PC-3 (cell line): ENCODE measurements around the gene SON. TPM values are rescaled to one million over a fixed set of nuclear protein-coding genes. Genes with fewer than 3 reads are reported as not detected.

Experiments
- ATAC-seq: fragments of 200-7000 bp; cut with Tn5 transposase; 2 replicates; pipeline ENCODE4 v1.9.1; 2020; ENCODE audit warnings: mild to moderate bottlenecking, moderate library complexity
- BruUV-seq: library from RNA; stranded (reverse); fragments of 400-500 nt; replicated peaks from 2 replicates; lab custom pipeline; 2021; lab: Mats Ljungman, UMichigan
- CTCF ChIA-PET: fragments of 300-600 bp; sonication (Branson Sonifier 250); formaldehyde crosslinking; loops from one replicate; lab custom pipeline; 2022; ENCODE audit warnings: antibody characterized with exemption; lab: Charles Lee
- POLR2A ChIA-PET: fragments of 300-600 bp; sonication (Branson Sonifier 250); formaldehyde crosslinking; loops from one replicate; lab custom pipeline; 2022; ENCODE audit warnings: antibody characterized with exemption; ENCODE audit not compliant: unreplicated experiment; lab: Charles Lee
- DNase-seq: peaks from one replicate; pipeline ENCODE4 v3.0.0-alpha.2; 2015
- H2AFZ ChIP-seq: fragments of 300-600 bp; sonication (generic); 2 replicates; pipeline ENCODE4 v1.6.0; 2016; ENCODE audit warnings: antibody characterized with exemption, low read length
- H3F3A ChIP-seq: fragments of 300-600 bp; sonication (generic); one replicate; pipeline ENCODE4 v1.6.0; 2017; ENCODE audit warnings: antibody characterized with exemption, low read length, control low read depth, mild to moderate bottlenecking; ENCODE audit not compliant: unreplicated experiment
- H3K27ac ChIP-seq: fragments of 300-600 bp; sonication (generic); 2 replicates; pipeline ENCODE4 v1.5.1; 2016; ENCODE audit warnings: mild to moderate bottlenecking, low read length
- H3K27me3 ChIP-seq: fragments of 300-600 bp; sonication (generic); 2 replicates; pipeline ENCODE4 v1.6.1; 2016; ENCODE audit warnings: low read length, mixed read lengths
- H3K36me3 ChIP-seq: fragments of 300-600 bp; sonication (generic); 2 replicates; pipeline ENCODE4 v1.6.1; 2016; ENCODE audit warnings: low read depth, mixed run types, low read length, mixed read lengths
- H3K4me1 ChIP-seq: fragments of 300-600 bp; sonication (generic); 2 replicates; pipeline ENCODE4 v1.5.1; 2016; ENCODE audit warnings: low read length; ENCODE audit not compliant: insufficient read depth
- H3K4me2 ChIP-seq: fragments of 300-600 bp; sonication (generic); 2 replicates; pipeline ENCODE4 v1.6.0; 2016; ENCODE audit warnings: low read length
- H3K4me3 ChIP-seq: fragments of 300-600 bp; sonication (generic); 2 replicates; pipeline ENCODE4 v1.5.1; 2016; ENCODE audit warnings: mild to moderate bottlenecking, low read length, mixed read lengths
- H3K79me2 ChIP-seq: fragments of 300-600 bp; sonication (generic); 2 replicates; pipeline ENCODE4 v1.6.1; 2017; ENCODE audit warnings: low read length, mixed read lengths
- H3K9ac ChIP-seq: fragments of 300-600 bp; sonication (generic); 2 replicates; pipeline ENCODE4 v1.6.0; 2016; ENCODE audit warnings: mild to moderate bottlenecking, low read length
- H3K9me2 ChIP-seq: fragments of 300-600 bp; sonication (generic); replicated peaks from 2 replicates; pipeline ENCODE4 v1.6.1; 2016; ENCODE audit warnings: mixed run types, low read length, mixed read lengths
- H3K9me3 ChIP-seq: fragments of 300-600 bp; sonication (generic); 2 replicates; pipeline ENCODE4 v1.6.1; 2016; ENCODE audit warnings: low read length, mixed read lengths
- H4K20me1 ChIP-seq: fragments of 300-600 bp; sonication (generic); 2 replicates; pipeline ENCODE4 v1.6.1; 2016; ENCODE audit warnings: low read length, mixed read lengths
- CTCF ChIP-seq: fragments of 300-600 bp; sonication (generic); conservative IDR thresholded peaks from 2 replicates; pipeline ENCODE4 v1.5.1; 2017; ENCODE audit warnings: antibody characterized with exemption, low read depth, mild to moderate bottlenecking, low read length
- EZH2 ChIP-seq: fragments of 300-600 bp; sonication (generic); IDR thresholded peaks from one replicate; pipeline ENCODE4 v1.6.1; 2017; ENCODE audit warnings: antibody characterized with exemption, mild to moderate bottlenecking, low read length; ENCODE audit not compliant: unreplicated experiment
- EZH2phosphoT487 ChIP-seq: fragments of 300-600 bp; sonication (generic); IDR thresholded peaks from 2 replicates; pipeline ENCODE4 v1.6.1; 2018; ENCODE audit warnings: mild to moderate bottlenecking, antibody characterized with exemption, low read length, borderline replicate concordance
- intact Hi-C: fragments of 100-400 bp; cut with micrococcal nuclease; formaldehyde crosslinking; loops from 2 replicates; pipeline ENCODE4 v1.9.0; 2023
- total RNA-seq: library from RNA; depleted of rRNA; stranded (reverse); fragments of >200 nt; gene quantifications from 2 replicates; pipeline ENCODE4 v1.2.3, GENCODE V29; 2014

Gene SON
- total RNA-seq, 1 experiment from 2014 or later = 373 TPM

GRCh38 chr21:33514229-33514628, 28.6 kb upstream of the SON start:
- Histone ChIP-seq H3K4me1 (no peaks in the 10 kb centered on the region), H3K27ac (no peak overlapping the region), H3K36me3 (peaks cover 64% of the 10 kb centered on the region), H2AFZ (no peak overlapping the region), H3F3A (no peaks in the 10 kb centered on the region), H3K9me2 (no peaks in the 10 kb centered on the region), H3K79me2 (no peaks in the 10 kb centered on the region), H3K4me3 (no peak overlapping the region), H3K9ac (no peak overlapping the region), H3K27me3 (no peaks in the 10 kb centered on the region), H3K9me3 (no peaks in the 10 kb centered on the region), H3K4me2 (no peak overlapping the region), H4K20me1 (no peaks in the 10 kb centered on the region)
- CTCF ChIA-PET = interaction anchor here (0.9 kb wide), 1 partner anchor 34 kb away, joined by 4 read pairs; the partner anchor contains the start of gene TMEM50B
- no TSS peak for BruUV-seq
- DNase-seq (no peak), ATAC-seq (no peak)
- intact Hi-C loops = no loop called here
- POLR2A ChIA-PET = no interaction called here
- TF ChIP-seq CTCF (no peak), EZH2phosphoT487 (no peak), EZH2 (no peak)

- Histone ChIP-seq H3K4me2 (no peak overlapping the region), H3K36me3 (peaks cover 59% of the 10 kb centered on the region), H3K27ac (no peak overlapping the region), H3K9me3 (no peaks in the 10 kb centered on the region), H2AFZ (no peak overlapping the region), H4K20me1 (no peaks in the 10 kb centered on the region), H3F3A (no peaks in the 10 kb centered on the region), H3K9ac (no peak overlapping the region), H3K79me2 (no peaks in the 10 kb centered on the region), H3K27me3 (no peaks in the 10 kb centered on the region), H3K4me3 (no peak overlapping the region), H3K4me1 (no peaks in the 10 kb centered on the region), H3K9me2 (no peaks in the 10 kb centered on the region)
- DNase-seq (no peak), ATAC-seq (no peak)
- TF ChIP-seq EZH2phosphoT487 = no peak
- TF ChIP-seq EZH2 = no peak
- TF ChIP-seq CTCF = no peak
- BruUV-seq = no TSS peak
- CTCF ChIA-PET = interaction anchor here (0.6 kb wide), 1 partner anchor 319 kb away, joined by 3 read pairs; no protein-coding TSS in a partner anchor
- POLR2A ChIA-PET = no interaction called here
- intact Hi-C loops = no loop called here
Observed at GRCh38 chr21:33518899-33519298, 23.9 kb upstream of the SON start.

GRCh38 chr21:33522297-33522952, 20.4 kb upstream of the SON start:
- H3K4me1 ChIP-seq = no peaks in the 10 kb centered on the region
- DNase-seq (no peak), ATAC-seq (no peak)
- no TSS peak for BruUV-seq
- H4K20me1 ChIP-seq = no peaks in the 10 kb centered on the region
- H3K9ac ChIP-seq = no peak overlapping the region
- TF ChIP-seq EZH2 = no peak
- TF ChIP-seq EZH2phosphoT487 = no peak
- no peak for TF ChIP-seq CTCF
- no peaks in the 10 kb centered on the region for H3K79me2 ChIP-seq
- intact Hi-C loops = no loop called here
- no peak overlapping the region for H3K4me3 ChIP-seq
- H3F3A ChIP-seq = no peaks in the 10 kb centered on the region
- H3K36me3 ChIP-seq = peaks cover 55% of the 10 kb centered on the region
- H3K27ac ChIP-seq = no peak overlapping the region
- H3K4me2 ChIP-seq = no peak overlapping the region
- ChIA-PET CTCF (no interaction called here), POLR2A (no interaction called here)
- no peaks in the 10 kb centered on the region for H3K27me3 ChIP-seq
- H3K9me3 ChIP-seq = no peaks in the 10 kb centered on the region
- H3K9me2 ChIP-seq = no peaks in the 10 kb centered on the region
- H2AFZ ChIP-seq = no peak overlapping the region
